Hematopoietic multipotent progenitor cell (in vitro differentiated cells): ENCODE measurements around the gene SNRNP25. TPM values are rescaled to one million over a fixed set of nuclear protein-coding genes. Genes with fewer than 3 reads are reported as not detected.
"Not testable (repeated sequence)": the region's sequence is repeated elsewhere in the genome, so short reads cannot be mapped to it uniquely, and the experiment has no call there.

Experiments used
- DNase-seq, 3 donors: peaks; one replicate each; pipeline ENCODE4 v3.0.0-alpha.2; 2011 to 2015; ENCODE audit warnings: low read depth in 2 of 3, low spot score in 2 of 3
- total RNA-seq: library from RNA; depleted of rRNA; stranded (reverse); fragments of >200 nt; gene quantifications from one replicate; pipeline ENCODE4 v1.2.3, GENCODE V29; 2012

The SNRNP25 gene
- total RNA-seq: 12.4 TPM

- DNase-seq: peak; percentile 88 to 98 (median 96)
Observed at GRCh38 chr16:53346-54236, at the start of gene SNRNP25, which contains the start of gene POLR3K. TSS of gene SNRNP25 (plus strand) at chr16:53828. CDS start at chr16:54017, 189 bp downstream. TSS of gene POLR3K (minus strand) at chr16:53608. CDS start at chr16:53586, 22 bp downstream.

GRCh38 chr16:9903-10665 lies 43.5 kb upstream of the SNRNP25 start:
- no peak for DNase-seq

GRCh38 chr16:10772-11171 lies 42.9 kb upstream of the SNRNP25 start:
- not testable (repeated sequence) for DNase-seq

- not testable (repeated sequence) for DNase-seq
Observed at GRCh38 chr16:17062-17765, 36.4 kb upstream of the SNRNP25 start.

GRCh38 chr16:20886-21285 lies 32.7 kb upstream of the SNRNP25 start:
- DNase-seq: not testable (repeated sequence)

GRCh38 chr16:24151-24550 lies 29.5 kb upstream of the SNRNP25 start:
- DNase-seq: not testable (repeated sequence)

- not testable (repeated sequence) for DNase-seq
Observed at GRCh38 chr16:25926-26348, 27.7 kb upstream of the SNRNP25 start.

- DNase-seq: not testable (repeated sequence)
Observed at GRCh38 chr16:30627-31026, 23.0 kb upstream of the SNRNP25 start.

- not testable (repeated sequence) for DNase-seq
Observed at GRCh38 chr16:33154-33876, 20.3 kb upstream of the SNRNP25 start.

GRCh38 chr16:33877-34647 lies 19.6 kb upstream of the SNRNP25 start:
- DNase-seq: no peak

GRCh38 chr16:34648-34987 lies 19.0 kb upstream of the SNRNP25 start:
- no peak for DNase-seq

GRCh38 chr16:35011-35677 lies 18.5 kb upstream of the SNRNP25 start:
- DNase-seq: peak in 2 of 3 donors; percentile 58 to 74

GRCh38 chr16:35678-36305 lies 17.8 kb upstream of the SNRNP25 start:
- DNase-seq: no peak

- no peak for DNase-seq
Observed at GRCh38 chr16:36336-36984, 17.2 kb upstream of the SNRNP25 start.

GRCh38 chr16:37511-37910 lies 16.1 kb upstream of the SNRNP25 start:
- no peak for DNase-seq

GRCh38 chr16:38206-38605 lies 15.4 kb upstream of the SNRNP25 start:
- DNase-seq: not testable (repeated sequence)

GRCh38 chr16:38941-39892 lies 14.4 kb upstream of the SNRNP25 start:
- DNase-seq: peak in 2 of 3 donors; percentile 14 to 18
